ENCODE data around the gene HES6. TPM values are rescaled to one million over a fixed set of nuclear protein-coding genes. Genes with fewer than 3 reads are reported as not detected.

The HES6 gene
- total RNA-seq, 1 donor from 2014 or later, result 8.0 TPM

DNA sequence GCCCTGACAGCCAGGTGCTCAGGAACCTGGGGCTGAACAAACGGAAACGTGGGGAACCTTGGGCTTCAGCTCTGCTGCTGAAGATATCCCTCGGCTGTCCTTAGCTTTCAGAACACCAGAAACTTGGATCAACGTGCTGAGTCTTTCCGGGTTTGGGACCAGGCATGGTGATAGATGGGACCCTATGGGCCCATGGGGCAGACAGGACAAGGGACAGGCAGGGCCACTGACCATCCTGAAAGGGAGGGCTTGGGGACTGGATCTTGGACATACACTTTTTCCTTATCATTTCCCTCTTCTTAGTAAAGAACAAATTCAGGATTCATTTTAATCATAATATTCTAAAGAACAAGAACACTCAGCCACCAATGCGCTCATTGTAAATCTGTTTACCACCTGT is 16.3 kb upstream of the HES6 start:
- intact Hi-C loops (cut with micrococcal nuclease), result no loop called here

DNA sequence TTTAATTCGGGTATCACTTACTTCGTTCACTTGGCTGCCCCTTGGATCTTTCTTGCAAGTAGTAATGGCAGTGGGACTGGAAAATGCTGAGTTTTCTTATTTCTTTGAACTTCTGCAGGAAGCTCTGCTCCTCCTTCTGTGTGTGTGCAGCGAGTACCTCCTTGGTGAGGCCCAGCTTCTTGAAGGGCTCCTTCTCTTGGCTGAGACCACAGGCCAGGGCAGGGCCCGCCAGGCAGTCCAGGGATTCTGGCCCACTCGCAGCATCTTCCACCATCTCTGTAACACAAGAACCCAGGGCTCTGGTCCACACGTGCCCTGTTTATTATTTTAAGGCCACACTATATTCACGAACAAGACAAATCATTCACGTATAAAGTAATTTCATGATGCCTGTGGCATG is 15.8 kb upstream of the HES6 start:
- intact Hi-C loops (cut with micrococcal nuclease), result no loop called here

DNA sequence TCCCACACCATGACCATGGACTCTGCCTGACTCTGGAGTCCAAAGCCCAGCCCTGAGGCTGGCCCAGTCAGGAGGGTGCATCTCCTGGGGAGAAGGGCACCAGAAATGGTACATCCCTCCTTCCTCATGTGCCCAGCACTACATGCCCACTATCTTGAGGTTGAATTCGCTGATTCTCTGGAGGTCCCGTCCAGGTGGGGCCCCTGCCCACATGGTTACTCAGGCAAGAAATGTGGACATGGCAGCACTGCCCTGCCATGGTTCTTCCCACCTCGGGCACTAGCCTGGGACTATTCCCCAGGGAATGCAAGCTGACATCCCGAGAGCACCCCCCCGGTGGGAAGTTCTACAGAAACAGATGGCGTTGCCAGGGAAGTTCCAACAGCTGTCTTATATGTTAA is 15.3 kb upstream of the HES6 start:
- intact Hi-C loops (cut with micrococcal nuclease), result no loop called here

GRCh38 chr2:238254095-238254723 is 14.4 kb upstream of the HES6 start:
- intact Hi-C loops (cut with micrococcal nuclease), result no loop called here

DNA sequence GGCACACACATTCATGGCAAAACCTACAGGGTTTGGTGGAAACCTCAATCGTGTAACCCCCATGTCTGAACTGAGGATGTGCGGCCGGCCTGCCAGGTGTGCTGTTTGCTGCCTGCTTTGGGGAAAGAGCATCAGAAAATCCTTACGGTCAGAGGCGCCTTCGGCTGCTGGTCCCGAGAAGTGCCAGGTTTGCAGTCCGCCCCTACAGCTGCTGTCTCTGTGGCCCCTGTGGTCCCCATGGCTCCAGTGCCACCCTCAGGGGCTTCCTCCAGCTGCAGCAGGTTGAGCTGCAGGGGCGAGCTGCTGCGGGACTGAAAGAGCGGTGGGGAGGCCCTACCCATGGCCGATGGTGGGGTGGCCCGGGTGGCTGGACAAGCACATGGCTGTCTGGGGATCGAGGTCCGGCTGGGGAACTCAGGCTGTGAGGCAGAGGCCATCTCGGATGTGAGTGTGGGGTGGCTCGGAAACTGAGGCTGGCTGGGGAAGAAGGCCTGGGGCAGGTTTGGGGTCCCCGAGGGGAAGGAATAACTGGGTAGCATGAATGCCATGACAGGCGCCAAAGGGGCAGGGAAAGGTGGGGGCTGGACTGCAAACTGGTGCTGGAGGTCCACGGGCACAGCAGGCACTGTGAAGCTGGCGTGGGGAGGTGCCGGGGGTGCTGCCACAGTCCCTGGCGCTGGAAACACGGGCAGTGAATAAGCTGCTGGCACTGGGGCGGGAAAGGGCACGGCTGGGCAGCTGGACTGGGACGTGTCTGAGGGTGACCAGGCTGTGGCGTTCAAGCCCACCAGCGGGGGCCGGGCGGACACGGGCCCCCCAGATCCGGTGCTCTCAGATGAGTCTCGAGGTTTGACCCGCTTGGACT is 13.2 kb upstream of the HES6 start:
- intact Hi-C loops (cut with micrococcal nuclease), result no loop called here

- intact Hi-C loops (cut with micrococcal nuclease), result no loop called here
Observed at GRCh38 chr2:238251986-238252385, 12.1 kb upstream of the HES6 start.

GRCh38 chr2:238251331-238251730 is 11.5 kb upstream of the HES6 start:
- intact Hi-C loops (cut with micrococcal nuclease), result no loop called here

GRCh38 chr2:238250896-238251295 is 11.1 kb upstream of the HES6 start:
- intact Hi-C loops (cut with micrococcal nuclease), result no loop called here

- intact Hi-C loops (cut with micrococcal nuclease), result no loop called here
Observed at GRCh38 chr2:238247841-238248453, 8.1 kb upstream of the HES6 start.

- intact Hi-C loops (cut with micrococcal nuclease), result no loop called here
Observed at GRCh38 chr2:238247002-238247822, 7.4 kb upstream of the HES6 start.

DNA sequence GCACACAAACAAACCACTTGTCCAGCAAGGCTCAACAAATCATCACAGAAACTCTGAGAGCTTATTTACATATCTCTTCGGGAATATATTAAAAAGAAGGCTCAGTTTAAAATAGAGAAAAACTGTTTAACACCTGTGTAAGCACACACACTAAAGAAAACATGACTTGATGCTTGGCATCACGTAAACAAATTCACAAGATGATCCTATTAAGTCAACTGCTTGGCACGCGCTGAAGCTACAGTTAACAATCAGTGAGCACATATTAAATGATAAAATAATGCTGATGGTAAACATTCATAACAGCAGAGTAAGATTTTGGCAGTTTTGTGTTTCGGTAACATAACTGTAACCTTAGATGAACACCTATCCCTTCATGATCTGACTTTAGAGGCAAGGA is 4.3 kb upstream of the HES6 start:
- intact Hi-C loops (cut with micrococcal nuclease), result loop anchor here (5.0 kb wide), 2 partner anchors 43 to 277 kb away; partner anchors contain the start of genes PER2 and UBE2F

DNA sequence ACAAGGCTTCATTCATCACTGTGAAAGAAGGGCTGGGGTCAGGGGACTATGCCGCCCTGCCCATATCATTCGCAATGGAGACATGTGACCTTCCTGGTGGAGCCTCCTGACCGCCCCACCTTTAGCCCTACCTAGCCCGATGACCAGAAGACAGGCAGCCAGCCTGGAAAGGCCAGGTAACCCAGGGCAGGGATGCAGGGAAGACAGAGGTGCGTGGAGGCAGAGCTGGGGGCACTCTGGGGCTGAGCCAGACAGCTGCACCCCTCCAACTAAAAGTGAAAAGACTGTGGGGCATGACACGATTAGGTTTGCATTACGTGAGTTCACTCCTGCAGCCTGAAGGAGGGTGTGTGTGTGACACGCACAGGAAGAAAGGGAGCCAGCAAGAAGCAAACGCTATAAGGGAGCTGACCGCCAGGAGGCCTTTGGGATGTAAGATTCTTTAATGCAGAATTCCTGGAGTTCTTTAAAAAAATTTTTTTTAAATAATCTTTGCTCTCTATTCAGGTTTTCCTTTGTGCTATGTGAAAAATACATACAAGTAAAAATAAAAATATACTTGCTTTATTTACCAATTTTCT is 3.7 kb upstream of the HES6 start:
- intact Hi-C loops (cut with micrococcal nuclease), result loop anchor here (5.0 kb wide), 2 partner anchors 44 to 276 kb away; partner anchors contain the start of genes PER2 and UBE2F

GRCh38 chr2:238242731-238243495 is 3.1 kb upstream of the HES6 start:
- intact Hi-C loops (cut with micrococcal nuclease), result loop anchor here (5.0 kb wide), 2 partner anchors 44 to 276 kb away; partner anchors contain the start of genes PER2 and UBE2F

DNA sequence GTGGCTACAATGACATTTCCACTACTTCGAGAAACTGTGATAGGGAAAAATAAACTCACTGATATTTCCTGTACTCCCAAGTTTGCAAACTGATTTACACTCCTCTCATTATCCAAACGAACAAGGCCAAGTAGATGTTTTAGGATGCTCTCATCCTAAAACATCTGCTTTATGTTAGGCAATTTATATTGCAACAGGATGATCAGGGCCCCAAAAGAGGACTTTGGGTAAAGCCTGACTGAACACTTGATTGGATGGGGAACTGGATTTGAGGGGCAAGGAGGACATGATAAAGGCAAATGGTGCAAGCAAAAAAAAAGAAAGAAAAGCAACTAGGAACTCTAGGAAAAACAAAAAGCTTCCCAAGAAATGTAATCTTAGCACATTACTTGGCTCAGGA is 2.1 kb upstream of the HES6 start:
- intact Hi-C loops (cut with micrococcal nuclease), result loop anchor here (2.0 to 5.0 kb wide), 3 partner anchors 39 to 275 kb away; partner anchors contain the start of genes ILKAP, PER2 and UBE2F

- intact Hi-C loops (cut with micrococcal nuclease), result loop anchor here (1.0 to 5.0 kb wide), 4 partner anchors 38 to 274 kb away; partner anchors contain the start of genes ILKAP, PER2 and UBE2F
Observed at GRCh38 chr2:238240757-238241711, 1.2 kb upstream of the HES6 start.

GRCh38 chr2:238239543-238239862 is 335 bp downstream of the HES6 start:
- intact Hi-C loops (cut with micrococcal nuclease), result loop anchor here (1.0 kb wide), 1 partner anchor 8 kb away; no protein-coding TSS in a partner anchor

DNA sequence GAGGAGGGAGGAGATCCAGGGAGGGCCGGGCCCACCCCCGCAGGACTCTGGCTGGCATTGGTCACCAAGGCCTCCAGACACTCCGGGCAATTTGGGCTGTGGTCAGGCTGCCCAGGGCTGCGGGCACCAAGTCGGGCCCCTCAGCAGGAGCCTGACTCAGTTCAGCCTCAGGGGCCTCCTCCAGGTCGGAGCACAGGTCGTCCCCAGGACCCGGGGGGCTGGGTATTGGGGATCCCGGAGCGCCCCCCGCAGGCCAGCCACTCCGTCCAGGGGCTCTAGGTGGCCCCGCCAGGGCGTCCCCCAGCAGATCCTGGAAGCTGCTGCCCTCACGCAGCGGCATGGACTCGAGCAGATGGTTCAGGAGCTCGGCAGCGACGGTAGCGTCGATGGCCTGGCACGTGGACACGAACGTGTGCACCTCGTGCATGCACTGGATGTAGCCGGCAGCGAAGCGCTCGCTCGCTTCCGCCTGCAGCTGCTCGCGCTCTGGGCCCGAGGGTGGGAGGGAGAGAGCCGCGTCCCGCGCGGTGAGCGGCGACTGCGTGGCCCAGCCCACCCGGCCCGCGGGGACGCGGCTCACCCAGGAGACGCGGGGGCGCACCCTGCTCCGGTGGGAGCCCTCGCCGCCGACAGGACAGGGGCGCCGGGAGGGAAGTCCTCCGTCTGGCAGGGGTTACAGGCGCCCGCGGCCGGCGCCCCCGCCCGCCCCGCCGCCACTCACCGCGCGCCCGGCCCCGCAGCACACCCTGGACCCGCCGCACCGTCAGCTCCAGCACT is 884 bp downstream of the HES6 start:
- intact Hi-C loops (cut with micrococcal nuclease), result loop anchor here (1.0 kb wide), 1 partner anchor 8 kb away; no protein-coding TSS in a partner anchor

- intact Hi-C loops (cut with micrococcal nuclease), result no loop called here
Observed at GRCh38 chr2:238238311-238238765, 1.5 kb downstream of the HES6 start.

Measured in T-helper 2 cell treated with Interferon-gamma antibody and Interleukin-4, amounts not matched to agents 100 ng/mL and 5 ng/mL, for 36 hours (primary cell).